PC-3 (cell line): ENCODE results near the gene AP4S1. TPM values are rescaled to one million over a fixed set of nuclear protein-coding genes. Genes with fewer than 3 reads are reported as not detected.
"Not testable (repeated sequence)": the region's sequence is repeated elsewhere in the genome, so short reads cannot be mapped to it uniquely, and the experiment has no call there.

Source experiments
- ATAC-seq: fragments of 200-7000 bp; cut with Tn5 transposase; 2 replicates; pipeline ENCODE4 v1.9.1; 2020; ENCODE audit warnings: mild to moderate bottlenecking, moderate library complexity
- BruUV-seq: library from RNA; stranded (reverse); fragments of 400-500 nt; replicated peaks from 2 replicates; lab custom pipeline; 2021; lab: Mats Ljungman, UMichigan
- CTCF ChIA-PET: fragments of 300-600 bp; sonication (Branson Sonifier 250); formaldehyde crosslinking; loops from one replicate; lab custom pipeline; 2022; ENCODE audit warnings: antibody characterized with exemption; lab: Charles Lee
- POLR2A ChIA-PET: fragments of 300-600 bp; sonication (Branson Sonifier 250); formaldehyde crosslinking; loops from one replicate; lab custom pipeline; 2022; ENCODE audit warnings: antibody characterized with exemption; ENCODE audit not compliant: unreplicated experiment; lab: Charles Lee
- DNase-seq: peaks from one replicate; pipeline ENCODE4 v3.0.0-alpha.2; 2015
- H2AFZ ChIP-seq: fragments of 300-600 bp; sonication (generic); 2 replicates; pipeline ENCODE4 v1.6.0; 2016; ENCODE audit warnings: antibody characterized with exemption, low read length
- H3F3A ChIP-seq: fragments of 300-600 bp; sonication (generic); one replicate; pipeline ENCODE4 v1.6.0; 2017; ENCODE audit warnings: antibody characterized with exemption, low read length, control low read depth, mild to moderate bottlenecking; ENCODE audit not compliant: unreplicated experiment
- H3K27ac ChIP-seq: fragments of 300-600 bp; sonication (generic); 2 replicates; pipeline ENCODE4 v1.5.1; 2016; ENCODE audit warnings: mild to moderate bottlenecking, low read length
- H3K27me3 ChIP-seq: fragments of 300-600 bp; sonication (generic); 2 replicates; pipeline ENCODE4 v1.6.1; 2016; ENCODE audit warnings: low read length, mixed read lengths
- H3K36me3 ChIP-seq: fragments of 300-600 bp; sonication (generic); 2 replicates; pipeline ENCODE4 v1.6.1; 2016; ENCODE audit warnings: low read depth, mixed run types, low read length, mixed read lengths
- H3K4me1 ChIP-seq: fragments of 300-600 bp; sonication (generic); 2 replicates; pipeline ENCODE4 v1.5.1; 2016; ENCODE audit warnings: low read length; ENCODE audit not compliant: insufficient read depth
- H3K4me2 ChIP-seq: fragments of 300-600 bp; sonication (generic); 2 replicates; pipeline ENCODE4 v1.6.0; 2016; ENCODE audit warnings: low read length
- H3K4me3 ChIP-seq: fragments of 300-600 bp; sonication (generic); 2 replicates; pipeline ENCODE4 v1.5.1; 2016; ENCODE audit warnings: mild to moderate bottlenecking, low read length, mixed read lengths
- H3K79me2 ChIP-seq: fragments of 300-600 bp; sonication (generic); 2 replicates; pipeline ENCODE4 v1.6.1; 2017; ENCODE audit warnings: low read length, mixed read lengths
- H3K9ac ChIP-seq: fragments of 300-600 bp; sonication (generic); 2 replicates; pipeline ENCODE4 v1.6.0; 2016; ENCODE audit warnings: mild to moderate bottlenecking, low read length
- H3K9me2 ChIP-seq: fragments of 300-600 bp; sonication (generic); replicated peaks from 2 replicates; pipeline ENCODE4 v1.6.1; 2016; ENCODE audit warnings: mixed run types, low read length, mixed read lengths
- H3K9me3 ChIP-seq: fragments of 300-600 bp; sonication (generic); 2 replicates; pipeline ENCODE4 v1.6.1; 2016; ENCODE audit warnings: low read length, mixed read lengths
- H4K20me1 ChIP-seq: fragments of 300-600 bp; sonication (generic); 2 replicates; pipeline ENCODE4 v1.6.1; 2016; ENCODE audit warnings: low read length, mixed read lengths
- CTCF ChIP-seq: fragments of 300-600 bp; sonication (generic); conservative IDR thresholded peaks from 2 replicates; pipeline ENCODE4 v1.5.1; 2017; ENCODE audit warnings: antibody characterized with exemption, low read depth, mild to moderate bottlenecking, low read length
- EZH2 ChIP-seq: fragments of 300-600 bp; sonication (generic); IDR thresholded peaks from one replicate; pipeline ENCODE4 v1.6.1; 2017; ENCODE audit warnings: antibody characterized with exemption, mild to moderate bottlenecking, low read length; ENCODE audit not compliant: unreplicated experiment
- EZH2phosphoT487 ChIP-seq: fragments of 300-600 bp; sonication (generic); IDR thresholded peaks from 2 replicates; pipeline ENCODE4 v1.6.1; 2018; ENCODE audit warnings: mild to moderate bottlenecking, antibody characterized with exemption, low read length, borderline replicate concordance
- intact Hi-C: fragments of 100-400 bp; cut with micrococcal nuclease; formaldehyde crosslinking; loops from 2 replicates; pipeline ENCODE4 v1.9.0; 2023
- total RNA-seq: library from RNA; depleted of rRNA; stranded (reverse); fragments of >200 nt; gene quantifications from 2 replicates; pipeline ENCODE4 v1.2.3, GENCODE V29; 2014

Gene AP4S1
- total RNA-seq, 1 experiment from 2014 or later, result 3.2 TPM

- H3K9me3 ChIP-seq, H3K4me1 ChIP-seq, H4K20me1 ChIP-seq, H3K36me3 ChIP-seq, H3K9me2 ChIP-seq, H3F3A ChIP-seq, H3K27me3 ChIP-seq, CTCF ChIA-PET, H3K9ac ChIP-seq, BruUV-seq, H3K4me2 ChIP-seq, H2AFZ ChIP-seq, H3K4me3 ChIP-seq, H3K27ac ChIP-seq: not testable (repeated sequence)
- intact Hi-C loops, result loop anchor here (1.0 to 2.0 kb wide), 3 partner anchors 47 to 377 kb away; partner anchors contain the start of gene STRN3
- TF ChIP-seq CTCF, result peak; percentile 69
- peaks cover 96% of the 10 kb centered on the region for H3K79me2 ChIP-seq
- peak; percentile 89 for ATAC-seq
- peak; percentile 87 for DNase-seq
- POLR2A ChIA-PET, result interaction anchor here (0.6 kb wide), 1 partner anchor 48 kb away, joined by 3 read pairs; no protein-coding TSS in a partner anchor
These were observed 45.2 kb upstream of the AP4S1 start for GRCh38 chr14:30980106-30980704.

- ChIA-PET CTCF (interaction anchor here (0.6 kb wide), 1 partner anchor 92 kb away, joined by 3 read pairs; no protein-coding TSS in a partner anchor), POLR2A (interaction anchor here (0.6 kb wide), 1 partner anchor 48 kb away, joined by 3 read pairs; no protein-coding TSS in a partner anchor)
- BruUV-seq, result no TSS peak
- Histone ChIP-seq H3K27ac (no peak overlapping the region), H3K4me3 (no peak overlapping the region), H3K9ac (no peak overlapping the region), H2AFZ (no peak overlapping the region), H3K4me2 (no peak overlapping the region), H3K9me3 (no peaks in the 10 kb centered on the region), H3K79me2 (peaks cover 96% of the 10 kb centered on the region), H3K27me3 (no peaks in the 10 kb centered on the region), H4K20me1 (0 out of 2 replicates have a peak, but pooled peaks cover 5% of the 10 kb centered on the region), H3K9me2 (no peaks in the 10 kb centered on the region), H3F3A (no peaks in the 10 kb centered on the region), H3K36me3 (no peaks in the 10 kb centered on the region), H3K4me1 (no peaks in the 10 kb centered on the region)
- ATAC-seq (0 out of 2 replicates have a peak, but pooled peaks have one; percentile 13), DNase-seq (no peak)
- intact Hi-C loops, result loop anchor here (1.0 to 2.0 kb wide), 3 partner anchors 46 to 376 kb away; partner anchors contain the start of gene STRN3
- TF ChIP-seq CTCF, result no peak
- no peak for TF ChIP-seq EZH2phosphoT487
- TF ChIP-seq EZH2, result no peak
These were observed 44.5 kb upstream of the AP4S1 start for GRCh38 chr14:30980980-30981379.

- Histone ChIP-seq H3K9me2 (no peaks in the 10 kb centered on the region), H3K9me3 (no peaks in the 10 kb centered on the region), H4K20me1 (0 out of 2 replicates have a peak, but pooled peaks cover 12% of the 10 kb centered on the region), H3K27me3 (no peaks in the 10 kb centered on the region), H3K27ac (no peak overlapping the region), H3K79me2 (peaks cover 94% of the 10 kb centered on the region), H3K4me1 (no peaks in the 10 kb centered on the region), H3K4me2 (no peak overlapping the region), H3F3A (no peaks in the 10 kb centered on the region), H3K9ac (no peak overlapping the region), H3K4me3 (no peak overlapping the region), H2AFZ (no peak overlapping the region), H3K36me3 (no peaks in the 10 kb centered on the region)
- ATAC-seq (no peak), DNase-seq (no peak)
- ChIA-PET CTCF (no interaction called here), POLR2A (no interaction called here)
- BruUV-seq, result no TSS peak
- TF ChIP-seq EZH2phosphoT487 (no peak), CTCF (no peak), EZH2 (no peak)
- intact Hi-C loops, result no loop called here
These were observed 42.9 kb upstream of the AP4S1 start for GRCh38 chr14:30982533-30982932.
